ENCODE results near the gene MB21D2.

The MB21D2 gene

GRCh38 chr3:192958219-192958872 is 40.7 kb upstream of the MB21D2 start:
- Histone ChIP-seq H3K9ac (ENCODE audit: low read depth, low read length, poor library complexity, severe bottlenecking) (no peak overlapping the region), H3K36me3 (ENCODE audit: insufficient read depth, low read length) (no peaks in the 10 kb centered on the region), H3F3A (ENCODE audit: low read depth) (no peaks in the 10 kb centered on the region), H2AFZ (ENCODE audit: low read length) (no peak overlapping the region), H3K4me2 (ENCODE audit: low read depth, low read length, poor library complexity, severe bottlenecking) (no peak overlapping the region), H3K9me2 (replicated peaks; ENCODE audit: low read depth, low read length) (no peaks in the 10 kb centered on the region), H3K9me3 (ENCODE audit: insufficient read depth, low read depth, low read length) (no peaks in the 10 kb centered on the region), H3K4me1 (ENCODE audit: insufficient read depth, low read length, poor library complexity, severe bottlenecking) (no peaks in the 10 kb centered on the region), H4K20me1 (ENCODE audit: insufficient read depth, low read length, poor library complexity, severe bottlenecking) (no peaks in the 10 kb centered on the region), H3K79me2 (ENCODE audit: insufficient read depth, low read length) (no peaks in the 10 kb centered on the region), H3K27me3 (ENCODE audit: insufficient read depth, low read length, poor library complexity, severe bottlenecking) (no peaks in the 10 kb centered on the region), H3K4me3 (ENCODE audit: low read length, poor library complexity, severe bottlenecking) (no peak overlapping the region)
- TF ChIP-seq EZH2phosphoT487 (IDR thresholded peaks at IDR 0.05; ENCODE audit: borderline replicate concordance) (no peak), CTCF (conservative IDR thresholded peaks at IDR 0.05; ENCODE audit: low read length) (no peak)

- H3K27me3 ChIP-seq (ENCODE audit: insufficient read depth, low read length, poor library complexity, severe bottlenecking): no peaks in the 10 kb centered on the region
- H3K79me2 ChIP-seq (ENCODE audit: insufficient read depth, low read length): no peaks in the 10 kb centered on the region
- no peak overlapping the region for H3K4me3 ChIP-seq (ENCODE audit: low read length, poor library complexity, severe bottlenecking)
- no peaks in the 10 kb centered on the region for H3K9me2 ChIP-seq (replicated peaks; ENCODE audit: low read depth, low read length)
- H2AFZ ChIP-seq (ENCODE audit: low read length): no peak overlapping the region
- no peaks in the 10 kb centered on the region for H3K9me3 ChIP-seq (ENCODE audit: insufficient read depth, low read depth, low read length)
- H3K4me2 ChIP-seq (ENCODE audit: low read depth, low read length, poor library complexity, severe bottlenecking): no peak overlapping the region
- H3K4me1 ChIP-seq (ENCODE audit: insufficient read depth, low read length, poor library complexity, severe bottlenecking): no peaks in the 10 kb centered on the region
- H3K9ac ChIP-seq (ENCODE audit: low read depth, low read length, poor library complexity, severe bottlenecking): no peak overlapping the region
- H4K20me1 ChIP-seq (ENCODE audit: insufficient read depth, low read length, poor library complexity, severe bottlenecking): no peaks in the 10 kb centered on the region
- H3F3A ChIP-seq (ENCODE audit: low read depth): no peaks in the 10 kb centered on the region
- no peaks in the 10 kb centered on the region for H3K36me3 ChIP-seq (ENCODE audit: insufficient read depth, low read length)
- TF ChIP-seq EZH2phosphoT487 (IDR thresholded peaks at IDR 0.05; ENCODE audit: borderline replicate concordance): no peak
- TF ChIP-seq CTCF (conservative IDR thresholded peaks at IDR 0.05; ENCODE audit: low read length): no peak
Measured at GRCh38 chr3:192957441-192958021, 39.9 kb upstream of the MB21D2 start.

DNA sequence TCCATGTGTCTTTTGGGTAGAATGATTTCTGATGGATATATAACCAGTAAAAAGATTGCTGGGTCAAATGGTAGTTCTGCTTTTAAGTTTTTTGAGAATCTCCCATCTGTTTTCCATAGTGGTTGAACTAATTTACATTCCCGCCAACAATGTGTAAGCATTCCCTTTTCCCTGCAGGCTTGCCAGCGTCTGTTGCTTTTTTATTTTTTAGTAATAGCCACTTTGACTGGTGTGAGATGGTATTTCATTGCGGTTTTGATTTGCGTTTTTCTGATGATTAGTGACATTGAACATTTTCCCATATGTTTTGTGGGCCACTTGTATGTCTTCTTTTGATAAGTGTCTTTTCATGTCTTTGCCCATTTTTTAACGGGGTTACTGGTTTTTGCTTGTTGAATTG is 36.3 kb upstream of the MB21D2 start:
- no peaks in the 10 kb centered on the region for H4K20me1 ChIP-seq (ENCODE audit: insufficient read depth, low read length, poor library complexity, severe bottlenecking)
- no peak for TF ChIP-seq EZH2phosphoT487 (IDR thresholded peaks at IDR 0.05; ENCODE audit: borderline replicate concordance)
- TF ChIP-seq CTCF (conservative IDR thresholded peaks at IDR 0.05; ENCODE audit: low read length): no peak
- no peaks in the 10 kb centered on the region for H3K9me2 ChIP-seq (replicated peaks; ENCODE audit: low read depth, low read length)
- H3K4me1 ChIP-seq (ENCODE audit: insufficient read depth, low read length, poor library complexity, severe bottlenecking): no peaks in the 10 kb centered on the region
- H3K9ac ChIP-seq (ENCODE audit: low read depth, low read length, poor library complexity, severe bottlenecking): no peak overlapping the region
- no peak overlapping the region for H2AFZ ChIP-seq (ENCODE audit: low read length)
- H3K79me2 ChIP-seq (ENCODE audit: insufficient read depth, low read length): no peaks in the 10 kb centered on the region
- H3K27me3 ChIP-seq (ENCODE audit: insufficient read depth, low read length, poor library complexity, severe bottlenecking): no peaks in the 10 kb centered on the region
- no peaks in the 10 kb centered on the region for H3K36me3 ChIP-seq (ENCODE audit: insufficient read depth, low read length)
- H3K9me3 ChIP-seq (ENCODE audit: insufficient read depth, low read depth, low read length): no peaks in the 10 kb centered on the region
- H3F3A ChIP-seq (ENCODE audit: low read depth): no peaks in the 10 kb centered on the region
- no peak overlapping the region for H3K4me3 ChIP-seq (ENCODE audit: low read length, poor library complexity, severe bottlenecking)
- no peak overlapping the region for H3K4me2 ChIP-seq (ENCODE audit: low read depth, low read length, poor library complexity, severe bottlenecking)

Data from Loucy (cell line).